ENCODE results near the gene SETD4. TPM values are rescaled to one million over a fixed set of nuclear protein-coding genes. Genes with fewer than 3 reads are reported as not detected.

SETD4 gene
- total and polyA plus RNA-seq, 7 experiments from 2014 or later, result 6.7 to 31.5 (median 20.7) TPM

- intact Hi-C loops (cut with micrococcal nuclease), result loop anchor here (1.0 to 10.0 kb wide), 8 partner anchors 9 to 1196 kb away; partner anchors contain the start of genes SETD4 (in 2 of the 2), VPS26C (in 2 of the 2), DOP1B (in 1 of the 2) and MORC3 (in 1 of the 2)
- no peak for DNase-seq
- peak overlapping the region; percentile 73 for H3K4me3 ChIP-seq (ENCODE audit: low read length)
Measured at GRCh38 chr21:36068748-36069398, 8.5 kb upstream of the SETD4 start.

DNA sequence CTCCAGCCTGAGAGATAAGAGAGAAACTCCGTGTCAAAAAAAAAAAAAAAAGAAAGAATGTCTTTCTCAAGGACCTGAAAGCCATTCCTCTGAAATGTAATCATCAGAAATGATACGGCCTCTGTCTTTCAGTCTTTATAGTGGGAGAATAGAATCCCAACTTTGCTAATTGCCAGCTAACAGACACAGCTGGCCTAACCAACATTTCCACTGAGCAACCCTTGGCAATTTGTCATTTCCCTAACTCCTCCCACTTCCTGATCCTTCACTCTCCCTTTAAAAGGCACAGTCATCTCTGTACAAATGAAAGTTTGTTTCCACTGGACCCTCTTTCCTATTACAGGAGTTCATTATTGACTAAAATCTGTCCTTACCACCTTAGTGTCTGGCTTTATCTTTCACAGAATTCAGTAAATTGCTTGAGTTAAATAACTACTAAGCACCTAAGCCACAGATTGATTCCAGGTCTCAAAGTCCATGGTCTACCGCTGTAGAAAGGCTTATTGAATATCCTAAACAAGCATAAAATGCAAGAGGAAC is 5.2 kb upstream of the SETD4 start:
- H3K4me3 Mint-ChIP-seq, result no peak overlapping the region
- H3K9me3 ChIP-seq (ENCODE audit: control insufficient read depth in 2 of 3, low read length in 3 of 3), result peaks cover 0 to 5% (median 0%) of the 10 kb centered on the region in 3 experiments
- ChIA-PET CTCF (no interaction called here), POLR2A (interaction anchor here (0.6 kb wide), 1 partner anchor 11 kb away, joined by 7 read pairs; no protein-coding TSS in a partner anchor)
- H3K9me3 Mint-ChIP-seq, result peaks cover 3 to 11% (median 6%) of the 10 kb centered on the region in 11 donors
- ATAC-seq (no peak), DNase-seq (no peak)
- H3K27me3 Mint-ChIP-seq, result no peaks in the 10 kb centered on the region
- peaks cover 5 to 9% of the 10 kb centered on the region in 2 donors for H3K4me1 ChIP-seq (ENCODE audit: control insufficient read depth in 2 of 2, insufficient read depth in 2 of 2, low read length in 2 of 2)
- H3K27ac Mint-ChIP-seq, result no peak overlapping the region
- H3K36me3 ChIP-seq (ENCODE audit: control insufficient read depth in 2 of 3, insufficient read depth in 3 of 3, low read length in 3 of 3), result no peaks in the 10 kb centered on the region
- no peak overlapping the region for H3K4me3 ChIP-seq (ENCODE audit: low read length)
- H3K4me1 Mint-ChIP-seq, result peaks cover 9 to 22% (median 18%) of the 10 kb centered on the region in 7 donors
- no peak overlapping the region for H3K27ac ChIP-seq (ENCODE audit: low read depth, low read length)
- H3K36me3 Mint-ChIP-seq, result peaks cover 0 to 13% (median 6%) of the 10 kb centered on the region in 5 donors
- intact Hi-C loops (cut with micrococcal nuclease), result loop anchor here (5.0 to 10.0 kb wide), 2 partner anchors 1018 to 1199 kb away; partner anchors contain the start of genes VPS26C (in 2 of the 2) and RUNX1 (in 1 of the 2)
- no peaks in the 10 kb centered on the region for H3K27me3 ChIP-seq (ENCODE audit: control insufficient read depth in 2 of 2, insufficient read depth in 2 of 2, low read length in 2 of 2)

More at GRCh38 chr21:36068748-36069398, 8.5 kb upstream of the SETD4 start:
- Mint-ChIP-seq H3K9me3 (peaks cover 3 to 10% (median 6%) of the 10 kb centered on the region in 11 donors), H3K27ac (peak overlapping the region in 7 of 9 donors; percentile 43 to 87 (median 68)), H3K27me3 (no peaks in the 10 kb centered on the region), H3K36me3 (peaks cover 7 to 35% (median 21%) of the 10 kb centered on the region in 5 donors), H3K4me1 (peaks cover 12 to 47% (median 41%) of the 10 kb centered on the region in 7 donors), H3K4me3 (peak overlapping the region in 9 of 10 donors; percentile 58 to 93 (median 89))
- ChIA-PET POLR2A (interaction anchor here (0.7 to 5.3 kb wide), 9 partner anchors 9 to 271 kb away, joined by 3 to 43 read pairs (median 6); partner anchors contain the start of genes CBR3, MORC3 and SETD4), CTCF (no interaction called here)
- Histone ChIP-seq H3K9me3 (ENCODE audit: control insufficient read depth in 2 of 3, low read length in 3 of 3) (peaks cover 0 to 5% (median 0%) of the 10 kb centered on the region in 3 experiments), H3K36me3 (ENCODE audit: control insufficient read depth in 2 of 3, insufficient read depth in 3 of 3, low read length in 3 of 3) (peaks cover 0 to 14% (median 0%) of the 10 kb centered on the region in 3 experiments), H3K27ac (ENCODE audit: low read depth, low read length) (no peak overlapping the region), H3K27me3 (ENCODE audit: control insufficient read depth in 2 of 2, insufficient read depth in 2 of 2, low read length in 2 of 2) (no peaks in the 10 kb centered on the region), H3K4me1 (ENCODE audit: control insufficient read depth in 2 of 2, insufficient read depth in 2 of 2, low read length in 2 of 2) (peaks cover 5 to 21% of the 10 kb centered on the region in 2 donors)
- ATAC-seq, result no peak

- no peak overlapping the region for H3K4me3 ChIP-seq (ENCODE audit: low read length)
- H3K4me1 ChIP-seq (ENCODE audit: control insufficient read depth in 2 of 2, insufficient read depth in 2 of 2, low read length in 2 of 2), result no peaks in the 10 kb centered on the region
- Mint-ChIP-seq H3K36me3 (peaks cover 0 to 8% (median 6%) of the 10 kb centered on the region in 5 donors), H3K4me3 (no peak overlapping the region), H3K4me1 (peaks cover 3 to 20% (median 8%) of the 10 kb centered on the region in 7 donors), H3K9me3 (peaks cover 2 to 10% (median 4%) of the 10 kb centered on the region in 11 donors), H3K27ac (peak overlapping the region in 1 of 9 donors; percentile 28), H3K27me3 (peaks cover 0 to 4% (median 0%) of the 10 kb centered on the region in 5 donors)
- H3K27me3 ChIP-seq (ENCODE audit: control insufficient read depth in 2 of 2, insufficient read depth in 2 of 2, low read length in 2 of 2), result no peaks in the 10 kb centered on the region
- ATAC-seq, result no peak
- POLR2A ChIA-PET, result interaction anchor here (0.8 to 1.0 kb wide), 2 partner anchors 10 to 132 kb away, joined by 3 read pairs; no protein-coding TSS in a partner anchor
- peaks cover 0 to 7% (median 0%) of the 10 kb centered on the region in 3 experiments for H3K36me3 ChIP-seq (ENCODE audit: control insufficient read depth in 2 of 3, insufficient read depth in 3 of 3, low read length in 3 of 3)
- peaks cover 0 to 5% (median 0%) of the 10 kb centered on the region in 3 experiments for H3K9me3 ChIP-seq (ENCODE audit: control insufficient read depth in 2 of 3, low read length in 3 of 3)
- intact Hi-C loops (cut with micrococcal nuclease), result loop anchor here (10.0 kb wide), 1 partner anchor 1201 kb away; the partner anchor contains the start of gene VPS26C (in 2 of the 2)
- CTCF ChIA-PET, result interaction anchor here (0.6 to 0.7 kb wide), 2 partner anchors 61 to 253 kb away, joined by 3 to 4 read pairs; no protein-coding TSS in a partner anchor
- no peak overlapping the region for H3K27ac ChIP-seq (ENCODE audit: low read depth, low read length)
- DNase-seq, result no peak
Measured at GRCh38 chr21:36064085-36064460, 3.7 kb upstream of the SETD4 start.

GRCh38 chr21:36063375-36064084 is 3.2 kb upstream of the SETD4 start:
- ATAC-seq, result no peak
- Histone ChIP-seq H3K27ac (ENCODE audit: low read depth, low read length) (no peak overlapping the region), H3K4me1 (ENCODE audit: control insufficient read depth in 2 of 2, insufficient read depth in 2 of 2, low read length in 2 of 2) (no peaks in the 10 kb centered on the region), H3K4me3 (ENCODE audit: low read length) (no peak overlapping the region), H3K9me3 (ENCODE audit: control insufficient read depth in 2 of 3, low read length in 3 of 3) (no peaks in the 10 kb centered on the region), H3K36me3 (ENCODE audit: control insufficient read depth in 2 of 3, insufficient read depth in 3 of 3, low read length in 3 of 3) (peaks cover 0 to 7% (median 0%) of the 10 kb centered on the region in 3 experiments), H3K27me3 (ENCODE audit: control insufficient read depth in 2 of 2, insufficient read depth in 2 of 2, low read length in 2 of 2) (no peaks in the 10 kb centered on the region)
- H3K27ac Mint-ChIP-seq, result peak overlapping the region in 3 of 9 donors; percentile 7 to 40 (median 28)
- H3K36me3 Mint-ChIP-seq, result peaks cover 0 to 5% (median 3%) of the 10 kb centered on the region in 5 donors
- no peak overlapping the region for H3K4me3 Mint-ChIP-seq
- peaks cover 0 to 4% (median 0%) of the 10 kb centered on the region in 5 donors for H3K27me3 Mint-ChIP-seq
- intact Hi-C loops (cut with micrococcal nuclease), result loop anchor here (10.0 kb wide), 1 partner anchor 1201 kb away; the partner anchor contains the start of gene VPS26C (in 2 of the 2)
- CTCF ChIA-PET, result interaction anchor here (0.7 kb wide), 2 partner anchors 119 to 254 kb away, joined by 3 read pairs; no protein-coding TSS in a partner anchor
- POLR2A ChIA-PET, result interaction anchor here (0.8 to 1.0 kb wide), 2 partner anchors 11 to 131 kb away, joined by 3 read pairs; no protein-coding TSS in a partner anchor
- H3K4me1 Mint-ChIP-seq, result peaks cover 0 to 25% (median 10%) of the 10 kb centered on the region in 7 donors
- no peak for DNase-seq
- peaks cover 0 to 6% (median 0%) of the 10 kb centered on the region in 11 donors for H3K9me3 Mint-ChIP-seq

DNA sequence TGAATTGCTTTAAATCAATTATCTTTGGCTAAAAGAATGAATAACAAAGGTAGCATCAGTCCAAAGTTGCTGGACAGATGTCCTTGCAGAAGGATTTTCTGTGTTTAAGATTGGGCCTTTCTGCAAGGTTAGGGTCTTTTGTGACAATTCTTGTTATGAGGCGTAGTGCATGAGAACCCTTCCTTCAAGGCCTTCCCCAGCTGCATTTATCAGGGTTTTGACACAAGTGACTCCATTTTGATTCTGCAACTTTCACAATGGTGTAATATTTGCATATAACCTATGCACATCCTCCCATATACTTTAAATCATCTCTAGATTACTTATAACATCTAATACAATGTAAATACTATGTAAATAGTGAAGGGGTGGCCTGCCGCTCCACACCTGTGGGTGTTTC is 1.1 kb upstream of the SETD4 start:
- H3K36me3 ChIP-seq (ENCODE audit: control insufficient read depth in 2 of 3, insufficient read depth in 3 of 3, low read length in 3 of 3), result peaks cover 0 to 24% (median under 1%) of the 10 kb centered on the region in 3 experiments
- intact Hi-C loops (cut with micrococcal nuclease), result loop anchor here (2.0 to 10.0 kb wide), 4 partner anchors 73 to 1203 kb away; partner anchors contain the start of genes CHAF1B (in 2 of the 2), VPS26C (in 2 of the 2), CBR3 (in 1 of the 2) and MORC3 (in 1 of the 2)
- H3K9me3 ChIP-seq (ENCODE audit: control insufficient read depth in 2 of 3, low read length in 3 of 3), result no peaks in the 10 kb centered on the region
- Mint-ChIP-seq H3K4me3 (peak overlapping the region in 5 of 10 donors; percentile 55 to 98 (median 96)), H3K36me3 (peaks cover 0 to 17% (median 12%) of the 10 kb centered on the region in 5 donors), H3K4me1 (peaks cover 0 to 35% (median 21%) of the 10 kb centered on the region in 7 donors), H3K27ac (peak overlapping the region in 3 of 9 donors; percentile 45 to 97 (median 48)), H3K27me3 (peaks cover 0 to 4% (median 0%) of the 10 kb centered on the region in 5 donors), H3K9me3 (peaks cover 0 to 6% (median 0%) of the 10 kb centered on the region in 11 donors)
- DNase-seq (no peak), ATAC-seq (no peak)
- no peaks in the 10 kb centered on the region for H3K27me3 ChIP-seq (ENCODE audit: control insufficient read depth in 2 of 2, insufficient read depth in 2 of 2, low read length in 2 of 2)
- ChIA-PET CTCF (no interaction called here), POLR2A (interaction anchor here (0.9 to 2.9 kb wide), 2 partner anchors 9 to 17 kb away, joined by 3 to 17 read pairs; no protein-coding TSS in a partner anchor)
- H3K4me1 ChIP-seq (ENCODE audit: control insufficient read depth in 2 of 2, insufficient read depth in 2 of 2, low read length in 2 of 2), result no peaks in the 10 kb centered on the region
- no peak overlapping the region for H3K27ac ChIP-seq (ENCODE audit: low read depth, low read length)
- H3K4me3 ChIP-seq (ENCODE audit: low read length), result no peak overlapping the region
